Loucy (cell line): ENCODE results near the gene BACH1.

Experiments
- H2AFZ ChIP-seq: fragments of 200-600 bp; sonication (generic); 2 replicates; pipeline ENCODE4 v1.6.0; 2016; ENCODE audit warnings: antibody characterized with exemption, mild to moderate bottlenecking, low read length, moderate library complexity
- H3F3A ChIP-seq: fragments of 200-600 bp; 2 replicates; pipeline ENCODE4 v1.6.0; 2016; ENCODE audit warnings: antibody characterized with exemption, low read depth, mild to moderate bottlenecking
- H3K27me3 ChIP-seq: fragments of 200-600 bp; sonication (generic); 2 replicates; pipeline ENCODE4 v1.6.1; 2014; ENCODE audit warnings: low read length, mild to moderate bottlenecking; ENCODE audit not compliant: insufficient read depth, poor library complexity, severe bottlenecking
- H3K36me3 ChIP-seq: fragments of 200-600 bp; sonication (generic); 2 replicates; pipeline ENCODE4 v1.6.1; 2016; ENCODE audit warnings: low read length; ENCODE audit not compliant: insufficient read depth
- H3K4me1 ChIP-seq: fragments of 200-600 bp; sonication (generic); 2 replicates; pipeline ENCODE4 v1.5.1; 2014; ENCODE audit warnings: low read length, mild to moderate bottlenecking; ENCODE audit not compliant: insufficient read depth, poor library complexity, severe bottlenecking
- H3K4me2 ChIP-seq: fragments of 200-600 bp; sonication (generic); 2 replicates; pipeline ENCODE4 v1.6.0; 2014; ENCODE audit warnings: antibody characterized with exemption, low read length, low read depth, mild to moderate bottlenecking; ENCODE audit not compliant: poor library complexity, severe bottlenecking
- H3K4me3 ChIP-seq: fragments of 200-600 bp; sonication (generic); 2 replicates; pipeline ENCODE4 v1.5.1; 2014; ENCODE audit warnings: low read length, mild to moderate bottlenecking, mixed read lengths; ENCODE audit not compliant: poor library complexity, severe bottlenecking
- H3K79me2 ChIP-seq: fragments of 200-600 bp; sonication (generic); 2 replicates; pipeline ENCODE4 v1.6.1; 2014; ENCODE audit warnings: low read length; ENCODE audit not compliant: insufficient read depth
- H3K9ac ChIP-seq: fragments of 200-600 bp; sonication (generic); 2 replicates; pipeline ENCODE4 v1.6.0; 2014; ENCODE audit warnings: mild to moderate bottlenecking, low read depth, low read length, moderate library complexity; ENCODE audit not compliant: poor library complexity, severe bottlenecking
- H3K9me2 ChIP-seq: fragments of 200-600 bp; sonication (generic); replicated peaks from 2 replicates; pipeline ENCODE4 v1.6.1; 2016; ENCODE audit warnings: low read depth, low read length, mixed read lengths
- H3K9me3 ChIP-seq: fragments of 200-600 bp; sonication (generic); 2 replicates; pipeline ENCODE4 v1.6.1; 2014; ENCODE audit warnings: mild to moderate bottlenecking, antibody characterized with exemption, low read length, low read depth; ENCODE audit not compliant: insufficient read depth
- H4K20me1 ChIP-seq: fragments of 200-600 bp; sonication (generic); 2 replicates; pipeline ENCODE4 v1.6.0; 2014; ENCODE audit warnings: antibody characterized with exemption, low read length, mild to moderate bottlenecking; ENCODE audit not compliant: insufficient read depth, poor library complexity, severe bottlenecking
- EZH2phosphoT487 ChIP-seq: fragments of 200-600 bp; IDR thresholded peaks from 2 replicates; pipeline ENCODE4 v1.6.1; 2018; ENCODE audit warnings: antibody characterized with exemption, mild to moderate bottlenecking, moderate library complexity, borderline replicate concordance
- TF ChIP-seq, protein P1 (sequence below): fragments of 200-600 bp; sonication (generic); conservative IDR thresholded peaks from 2 replicates; pipeline ENCODE4 v1.5.1; 2014; ENCODE audit warnings: mild to moderate bottlenecking, antibody characterized with exemption, low read length

BACH1 gene

DNA sequence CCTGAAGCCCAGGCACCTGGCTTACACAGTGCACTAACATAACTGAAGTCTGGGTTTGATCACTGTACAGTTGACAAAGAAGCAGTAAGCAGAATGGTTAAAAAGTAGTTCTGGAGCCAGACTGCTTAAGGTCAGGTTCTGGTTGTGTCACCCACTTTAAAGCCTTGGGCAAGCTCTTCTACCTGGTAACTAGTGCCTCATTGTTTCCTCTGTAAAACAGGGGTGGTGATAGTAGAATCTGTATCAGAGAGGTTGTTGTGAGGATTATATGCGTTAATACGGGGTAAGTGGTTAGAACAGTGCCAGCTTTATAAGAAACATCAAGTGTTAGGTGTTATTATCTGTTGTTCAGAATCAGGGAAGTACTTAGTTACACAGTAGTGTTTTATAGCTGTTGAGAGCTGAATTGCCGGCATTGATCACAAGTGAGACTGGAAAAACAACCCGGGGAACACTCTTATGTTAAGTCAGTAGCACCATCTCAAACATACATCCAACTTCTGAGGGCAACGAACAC lies 3.7 kb downstream of the BACH1 start:
- no peak overlapping the region for H2AFZ ChIP-seq
- peak overlapping the region; percentile 82 for H3K4me3 ChIP-seq
- H3K9ac ChIP-seq: peak overlapping the region; percentile 85
- TF ChIP-seq, protein P1, sequence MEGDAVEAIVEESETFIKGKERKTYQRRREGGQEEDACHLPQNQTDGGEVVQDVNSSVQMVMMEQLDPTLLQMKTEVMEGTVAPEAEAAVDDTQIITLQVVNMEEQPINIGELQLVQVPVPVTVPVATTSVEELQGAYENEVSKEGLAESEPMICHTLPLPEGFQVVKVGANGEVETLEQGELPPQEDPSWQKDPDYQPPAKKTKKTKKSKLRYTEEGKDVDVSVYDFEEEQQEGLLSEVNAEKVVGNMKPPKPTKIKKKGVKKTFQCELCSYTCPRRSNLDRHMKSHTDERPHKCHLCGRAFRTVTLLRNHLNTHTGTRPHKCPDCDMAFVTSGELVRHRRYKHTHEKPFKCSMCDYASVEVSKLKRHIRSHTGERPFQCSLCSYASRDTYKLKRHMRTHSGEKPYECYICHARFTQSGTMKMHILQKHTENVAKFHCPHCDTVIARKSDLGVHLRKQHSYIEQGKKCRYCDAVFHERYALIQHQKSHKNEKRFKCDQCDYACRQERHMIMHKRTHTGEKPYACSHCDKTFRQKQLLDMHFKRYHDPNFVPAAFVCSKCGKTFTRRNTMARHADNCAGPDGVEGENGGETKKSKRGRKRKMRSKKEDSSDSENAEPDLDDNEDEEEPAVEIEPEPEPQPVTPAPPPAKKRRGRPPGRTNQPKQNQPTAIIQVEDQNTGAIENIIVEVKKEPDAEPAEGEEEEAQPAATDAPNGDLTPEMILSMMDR: no peak
- TF ChIP-seq EZH2phosphoT487: no peak
- H3K79me2 ChIP-seq: peaks cover 81% of the 10 kb centered on the region
- H3K27me3 ChIP-seq: no peaks in the 10 kb centered on the region
- H3K4me1 ChIP-seq: peaks cover 55% of the 10 kb centered on the region
- no peaks in the 10 kb centered on the region for H3K36me3 ChIP-seq
- H4K20me1 ChIP-seq: peaks cover 77% of the 10 kb centered on the region
- H3F3A ChIP-seq: no peaks in the 10 kb centered on the region
- H3K9me2 ChIP-seq: no peaks in the 10 kb centered on the region
- H3K9me3 ChIP-seq: no peaks in the 10 kb centered on the region
- H3K4me2 ChIP-seq: peak overlapping the region; percentile 80

DNA sequence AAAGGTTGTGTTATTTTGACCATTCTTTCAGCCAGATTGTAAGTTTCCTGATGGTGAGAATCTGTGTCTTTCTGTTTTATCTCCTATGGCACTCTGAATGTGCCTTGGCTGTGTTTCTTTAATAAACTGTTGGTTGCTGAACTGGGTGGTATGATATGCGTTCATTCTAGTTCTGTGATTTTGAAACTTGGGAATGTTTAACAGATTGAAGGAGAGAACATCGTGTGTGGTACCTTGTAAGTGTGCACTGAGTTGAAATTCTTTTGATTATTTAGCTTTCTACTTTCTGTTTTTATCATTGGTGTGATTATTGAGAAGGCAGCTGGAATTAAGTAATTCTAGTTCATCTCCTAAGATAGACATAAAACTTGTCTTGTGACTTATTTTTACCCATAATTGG lies 4.6 kb downstream of the BACH1 start:
- H3K4me2 ChIP-seq: peak overlapping the region; percentile 80

DNA sequence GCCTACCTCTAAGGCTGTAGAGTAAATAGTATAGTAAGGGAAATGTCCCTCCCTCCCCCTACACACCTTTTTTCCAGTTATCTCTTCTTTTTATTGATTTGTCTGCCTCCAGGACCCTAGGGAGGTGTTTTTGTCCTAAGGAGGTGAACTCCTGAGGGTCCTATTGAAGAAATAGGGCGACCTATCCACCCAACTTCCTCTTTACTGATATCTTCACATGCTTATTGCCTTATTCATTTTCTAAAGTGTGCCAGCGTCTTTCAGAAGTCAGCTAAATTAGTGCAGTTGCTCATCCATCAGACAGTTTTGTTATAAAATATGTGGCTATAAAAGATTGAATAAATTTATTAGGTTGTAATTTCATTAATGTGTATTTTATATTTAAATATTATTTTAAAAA lies 5.9 kb downstream of the BACH1 start:
- Histone ChIP-seq H4K20me1 (peaks cover 90% of the 10 kb centered on the region), H3F3A (no peaks in the 10 kb centered on the region), H3K79me2 (peaks cover 98% of the 10 kb centered on the region)

More for the DNA sequence above, 4.6 kb downstream of the BACH1 start:
- Histone ChIP-seq H3K36me3 (no peaks in the 10 kb centered on the region), H3K9me2 (no peaks in the 10 kb centered on the region), H3K4me3 (peak overlapping the region; percentile 82), H4K20me1 (peaks cover 85% of the 10 kb centered on the region), H3K9ac (no peak overlapping the region), H3K9me3 (no peaks in the 10 kb centered on the region), H3F3A (no peaks in the 10 kb centered on the region), H3K79me2 (peaks cover 90% of the 10 kb centered on the region), H3K4me1 (peaks cover 57% of the 10 kb centered on the region), H2AFZ (no peak overlapping the region), H3K27me3 (no peaks in the 10 kb centered on the region)
- TF ChIP-seq, protein P1: no peak
- TF ChIP-seq EZH2phosphoT487: no peak

More for the DNA sequence above, 5.9 kb downstream of the BACH1 start:
- Histone ChIP-seq H3K9ac (no peak overlapping the region), H3K4me2 (peak overlapping the region; percentile 80), H3K9me2 (no peaks in the 10 kb centered on the region), H3K27me3 (no peaks in the 10 kb centered on the region), H3K4me1 (peaks cover 60% of the 10 kb centered on the region), H2AFZ (no peak overlapping the region), H3K9me3 (no peaks in the 10 kb centered on the region), H3K4me3 (no peak overlapping the region), H3K36me3 (no peaks in the 10 kb centered on the region)
- TF ChIP-seq EZH2phosphoT487: no peak
- TF ChIP-seq, protein P1: no peak
